ENCODE measurements around the gene CD48. TPM values are rescaled to one million over a fixed set of nuclear protein-coding genes. Genes with fewer than 3 reads are reported as not detected.
A peak's percentile ranks its signal among the peaks of the same experiment; 100 is the strongest.

The CD48 gene
- polyA plus RNA-seq, 3 donors: 356 to 688 (median 363) TPM

GRCh38 chr1:160704250-160704649, 7.4 kb downstream of the CD48 start:
- H3K4me2 ChIP-seq (replicated peaks; ENCODE audit: extremely low read depth, low read length, poor library complexity, severe bottlenecking): peak overlapping the region; percentile 94
- H3K27me3 ChIP-seq (ENCODE audit: control insufficient read depth in 2 of 2, insufficient read depth in 2 of 2, low read length in 2 of 2): no peaks in the 10 kb centered on the region
- Mint-ChIP-seq H3K36me3 (peaks cover 21 to 44% of the 10 kb centered on the region in 2 donors), H3K27ac (no peak overlapping the region), H3K9me3 (no peaks in the 10 kb centered on the region), H3K4me3 (peak overlapping the region in 1 of 2 donors; percentile 84), H3K4me1 (peaks cover 11% of the 10 kb centered on the region), H3K27me3 (ENCODE audit: low read depth in 3 of 3) (no peaks in the 10 kb centered on the region)
- peaks cover 93% of the 10 kb centered on the region for H3K79me2 ChIP-seq (ENCODE audit: insufficient read depth, low read length)
- H3K4me1 ChIP-seq (ENCODE audit: control insufficient read depth in 1 of 2, insufficient read depth in 2 of 2, low read length in 2 of 2): peaks cover 83% of the 10 kb centered on the region in 2 donors
- TF ChIP-seq, protein P1, sequence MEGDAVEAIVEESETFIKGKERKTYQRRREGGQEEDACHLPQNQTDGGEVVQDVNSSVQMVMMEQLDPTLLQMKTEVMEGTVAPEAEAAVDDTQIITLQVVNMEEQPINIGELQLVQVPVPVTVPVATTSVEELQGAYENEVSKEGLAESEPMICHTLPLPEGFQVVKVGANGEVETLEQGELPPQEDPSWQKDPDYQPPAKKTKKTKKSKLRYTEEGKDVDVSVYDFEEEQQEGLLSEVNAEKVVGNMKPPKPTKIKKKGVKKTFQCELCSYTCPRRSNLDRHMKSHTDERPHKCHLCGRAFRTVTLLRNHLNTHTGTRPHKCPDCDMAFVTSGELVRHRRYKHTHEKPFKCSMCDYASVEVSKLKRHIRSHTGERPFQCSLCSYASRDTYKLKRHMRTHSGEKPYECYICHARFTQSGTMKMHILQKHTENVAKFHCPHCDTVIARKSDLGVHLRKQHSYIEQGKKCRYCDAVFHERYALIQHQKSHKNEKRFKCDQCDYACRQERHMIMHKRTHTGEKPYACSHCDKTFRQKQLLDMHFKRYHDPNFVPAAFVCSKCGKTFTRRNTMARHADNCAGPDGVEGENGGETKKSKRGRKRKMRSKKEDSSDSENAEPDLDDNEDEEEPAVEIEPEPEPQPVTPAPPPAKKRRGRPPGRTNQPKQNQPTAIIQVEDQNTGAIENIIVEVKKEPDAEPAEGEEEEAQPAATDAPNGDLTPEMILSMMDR (IDR thresholded peaks at IDR 0.05): no peak
- no peak overlapping the region for H3K9ac ChIP-seq (ENCODE audit: insufficient read depth, low read length, poor library complexity, severe bottlenecking)
- no peaks in the 10 kb centered on the region for H3K9me3 ChIP-seq (replicated peaks in 1 of 2; ENCODE audit: control insufficient read depth in 1 of 2, insufficient read depth in 1 of 2, low read length in 2 of 2)
- 0% methylated on average over 2 of the region's 4 CpGs for WGBS (ENCODE audit: insufficient coverage)
- peak overlapping the region; percentile 57 to 82 for H3K27ac ChIP-seq (ENCODE audit: low read depth in 1 of 2, low read length in 2 of 2)
- H3K4me3 ChIP-seq (replicated peaks in 1 of 3; ENCODE audit: low read depth in 2 of 3, low read length in 3 of 3): peak overlapping the region in 1 of 3 experiments; percentile 99
- H3K36me3 ChIP-seq (replicated peaks in 1 of 2; ENCODE audit: control insufficient read depth in 1 of 2, insufficient read depth in 2 of 2, low read length in 2 of 2): peaks cover 6 to 26% of the 10 kb centered on the region in 2 donors
- intact Hi-C loops (cut with micrococcal nuclease): loop anchor here in 1 of 2 donors (10.0 kb wide), 1 partner anchor 91 kb away; the partner anchor contains the start of gene LY9
- no peak overlapping the region for H2AFZ ChIP-seq (ENCODE audit: insufficient read depth, low read depth, low read length, poor library complexity, severe bottlenecking)
- DNase-seq: peak; percentile 88 to 97 (median 94)
- H4K20me1 ChIP-seq (ENCODE audit: insufficient read depth, low read length): peaks cover 67% of the 10 kb centered on the region

- Histone ChIP-seq H3K9me3 (replicated peaks in 1 of 2; ENCODE audit: control insufficient read depth in 1 of 2, insufficient read depth in 1 of 2, low read length in 2 of 2) (no peaks in the 10 kb centered on the region), H3K27ac (ENCODE audit: low read depth in 1 of 2, low read length in 2 of 2) (peak overlapping the region in 1 of 2 donors; percentile 82), H3K4me1 (ENCODE audit: control insufficient read depth in 1 of 2, insufficient read depth in 2 of 2, low read length in 2 of 2) (peaks cover 61 to 63% of the 10 kb centered on the region in 2 donors), H3K4me2 (replicated peaks; ENCODE audit: extremely low read depth, low read length, poor library complexity, severe bottlenecking) (peak overlapping the region; percentile 29), H3K36me3 (replicated peaks in 1 of 2; ENCODE audit: control insufficient read depth in 1 of 2, insufficient read depth in 2 of 2, low read length in 2 of 2) (peaks cover 6 to 32% of the 10 kb centered on the region in 2 donors), H4K20me1 (ENCODE audit: insufficient read depth, low read length) (peaks cover 80% of the 10 kb centered on the region), H3K79me2 (ENCODE audit: insufficient read depth, low read length) (peaks cover 90% of the 10 kb centered on the region), H3K9ac (ENCODE audit: insufficient read depth, low read length, poor library complexity, severe bottlenecking) (no peak overlapping the region), H2AFZ (ENCODE audit: insufficient read depth, low read depth, low read length, poor library complexity, severe bottlenecking) (no peak overlapping the region), H3K4me3 (replicated peaks in 1 of 3; ENCODE audit: low read depth in 2 of 3, low read length in 3 of 3) (peak overlapping the region in 1 of 3 experiments; percentile 11), H3K27me3 (ENCODE audit: control insufficient read depth in 2 of 2, insufficient read depth in 2 of 2, low read length in 2 of 2) (no peaks in the 10 kb centered on the region)
- peaks cover 31 to 54% of the 10 kb centered on the region in 2 donors for H3K36me3 Mint-ChIP-seq
- no peak for DNase-seq
- no CpG with 5 or more reads among the region's 5 CpGs for WGBS (ENCODE audit: insufficient coverage)
- H3K4me1 Mint-ChIP-seq: peaks cover 20% of the 10 kb centered on the region
- peak overlapping the region in 1 of 2 donors; percentile 15 for H3K4me3 Mint-ChIP-seq
- no peaks in the 10 kb centered on the region for H3K27me3 Mint-ChIP-seq (ENCODE audit: low read depth in 3 of 3)
- TF ChIP-seq, protein P1 (IDR thresholded peaks at IDR 0.05): no peak
- intact Hi-C loops (cut with micrococcal nuclease): loop anchor here in 1 of 2 donors (10.0 kb wide), 1 partner anchor 93 kb away; the partner anchor contains the start of gene LY9
- no peaks in the 10 kb centered on the region for H3K9me3 Mint-ChIP-seq
- H3K27ac Mint-ChIP-seq: peak overlapping the region in 6 of 7 donors; percentile 75 to 93 (median 87)
Observed at GRCh38 chr1:160702100-160702499, 9.5 kb downstream of the CD48 start.

Measured in CD14-positive monocyte (primary cell).